Suprapubic skin (tissue), 4 donors: Measurements from ENCODE around the gene TSC22D1.

Source experiments
- CTCF ChIP-seq, 2 donors: fragments of 200-600 bp in 1 of 2; fragments of 450-650 bp in 1 of 2; sonication (generic) in 1 of 2; IDR thresholded peaks; one replicate each; pipeline ENCODE4 v1.5.1; 2016 to 2019; ENCODE audit warnings: antibody characterized with exemption in 2 of 2, mild to moderate bottlenecking in 1 of 2, moderate library complexity in 1 of 2
- EP300 ChIP-seq: sonication (generic); formaldehyde crosslinking; IDR thresholded peaks from one replicate; pipeline ENCODE4 v1.6.1; 2017; ENCODE audit warnings: antibody characterized with exemption
- POLR2A ChIP-seq, 2 donors: fragments of 450-650 bp; IDR thresholded peaks; one replicate each; pipeline ENCODE4 v1.6.1; 2017; ENCODE audit warnings: antibody characterized with exemption in 2 of 2, mild to moderate bottlenecking in 2 of 2, moderate library complexity in 2 of 2
- POLR2AphosphoS5 ChIP-seq, 3 donors: sonication (generic); formaldehyde crosslinking; IDR thresholded peaks; one replicate each; pipeline ENCODE4 v1.6.1; 2017; ENCODE audit warnings: antibody characterized with exemption in 3 of 3

- TF ChIP-seq POLR2AphosphoS5 (IDR thresholded peaks at IDR 0.05) (no peak), POLR2A (IDR thresholded peaks at IDR 0.05) (no peak), CTCF (IDR thresholded peaks at IDR 0.05) (no peak), EP300 (no peak)
Observed at GRCh38 chr13:44605275-44605674, 29.1 kb upstream of the TSC22D1 start.
